ENCODE measurements around the gene PLEKHA5. TPM values are rescaled to one million over a fixed set of nuclear protein-coding genes. Genes with fewer than 3 reads are reported as not detected.
A peak's percentile ranks its signal among the peaks of the same experiment; 100 is the strongest.

Gene PLEKHA5
- total RNA-seq, 4 donors from 2014 or later = 12.6 to 195 (median 49.6) TPM

GRCh38 chr12:19128485-19128884 lies 1.0 kb upstream of the PLEKHA5 start:
- no peak for TF ChIP-seq POLR2A (IDR thresholded peaks at IDR 0.05)
- TF ChIP-seq CTCF (IDR thresholded peaks at IDR 0.05) = no peak
- H3K36me3 ChIP-seq = no peaks in the 10 kb centered on the region
- intact Hi-C loops (cut with DNase I; ENCODE audit: low total_unique reads) = no loop called here
- H3K4me1 ChIP-seq = peaks cover 0 to 4% of the 10 kb centered on the region in 2 donors
- peaks cover 0 to 7% of the 10 kb centered on the region in 2 donors for H3K9me3 ChIP-seq
- H3K27me3 ChIP-seq = no peaks in the 10 kb centered on the region
- no peak overlapping the region for H3K4me3 ChIP-seq
- peak overlapping the region; percentile 99 for H3K27ac ChIP-seq
- no peak for DNase-seq

- TF ChIP-seq CTCF (IDR thresholded peaks at IDR 0.05) = no peak
- TF ChIP-seq POLR2A (IDR thresholded peaks at IDR 0.05) = no peak
- Histone ChIP-seq H3K4me3 (peak overlapping the region; percentile 30 to 36), H3K27me3 (no peaks in the 10 kb centered on the region), H3K27ac (peak overlapping the region; percentile 99), H3K4me1 (peaks cover 0 to 4% of the 10 kb centered on the region in 2 donors), H3K9me3 (peaks cover 0 to 7% of the 10 kb centered on the region in 2 donors), H3K36me3 (no peaks in the 10 kb centered on the region)
- no peak for DNase-seq
- intact Hi-C loops (cut with DNase I; ENCODE audit: low total_unique reads) = no loop called here
Observed at GRCh38 chr12:19129122-19129485, 429 bp upstream of the PLEKHA5 start.

GRCh38 chr12:19130224-19131024 lies 891 bp downstream of the PLEKHA5 start:
- Histone ChIP-seq H3K9me3 (peaks cover 0 to 7% of the 10 kb centered on the region in 2 donors), H3K4me1 (peaks cover 0 to 4% of the 10 kb centered on the region in 2 donors), H3K27ac (peak overlapping the region; percentile 99), H3K4me3 (peak overlapping the region; percentile 69 to 97), H3K36me3 (no peaks in the 10 kb centered on the region), H3K27me3 (no peaks in the 10 kb centered on the region)
- intact Hi-C loops (cut with DNase I; ENCODE audit: low total_unique reads) = no loop called here
- TF ChIP-seq CTCF (IDR thresholded peaks at IDR 0.05) (no peak), POLR2A (IDR thresholded peaks at IDR 0.05) (no peak)
- peak; percentile 34 to 41 for DNase-seq

GRCh38 chr12:19131025-19131444 lies 1.5 kb downstream of the PLEKHA5 start:
- Histone ChIP-seq H3K27me3 (no peaks in the 10 kb centered on the region), H3K9me3 (peaks cover 0 to 7% of the 10 kb centered on the region in 2 donors), H3K27ac (peak overlapping the region; percentile 99), H3K36me3 (no peaks in the 10 kb centered on the region), H3K4me1 (peaks cover 0 to 4% of the 10 kb centered on the region in 2 donors), H3K4me3 (peak overlapping the region; percentile 69 to 97)
- intact Hi-C loops (cut with DNase I; ENCODE audit: low total_unique reads) = no loop called here
- TF ChIP-seq POLR2A (IDR thresholded peaks at IDR 0.05) = no peak
- TF ChIP-seq CTCF (IDR thresholded peaks at IDR 0.05) = no peak
- DNase-seq = peak in 1 of 2 donors; percentile 21

- Histone ChIP-seq H3K9me3 (no peaks in the 10 kb centered on the region), H3K27me3 (no peaks in the 10 kb centered on the region), H3K27ac (no peak overlapping the region), H3K4me1 (no peaks in the 10 kb centered on the region), H3K4me3 (no peak overlapping the region), H3K36me3 (no peaks in the 10 kb centered on the region)
- no peak for TF ChIP-seq CTCF (IDR thresholded peaks at IDR 0.05)
- TF ChIP-seq POLR2A (IDR thresholded peaks at IDR 0.05) = no peak
- intact Hi-C loops (cut with DNase I; ENCODE audit: low total_unique reads) = no loop called here
- DNase-seq = no peak
Observed at GRCh38 chr12:19138551-19138950, 9.0 kb downstream of the PLEKHA5 start.
